Upper lobe of left lung (tissue), 4 donors: ENCODE data around the gene FHOD1.

Experiments used
- EP300 ChIP-seq, 4 donors: sonication (generic); formaldehyde crosslinking; IDR thresholded peaks; one replicate each; pipeline ENCODE4 v1.5.1; 2017; ENCODE audit warnings: antibody characterized with exemption in 4 of 4, control low read depth in 2 of 4
- TF ChIP-seq, protein P1 (sequence below), 6 experiments: fragments of 450-650 bp in 4 of 6; fragments of 200-600 bp in 2 of 6; sonication (generic) in 2 of 6; IDR thresholded peaks; one replicate each; pipeline ENCODE4 v1.5.1; 2016 to 2019; ENCODE audit warnings: antibody characterized with exemption in 6 of 6

DNA sequence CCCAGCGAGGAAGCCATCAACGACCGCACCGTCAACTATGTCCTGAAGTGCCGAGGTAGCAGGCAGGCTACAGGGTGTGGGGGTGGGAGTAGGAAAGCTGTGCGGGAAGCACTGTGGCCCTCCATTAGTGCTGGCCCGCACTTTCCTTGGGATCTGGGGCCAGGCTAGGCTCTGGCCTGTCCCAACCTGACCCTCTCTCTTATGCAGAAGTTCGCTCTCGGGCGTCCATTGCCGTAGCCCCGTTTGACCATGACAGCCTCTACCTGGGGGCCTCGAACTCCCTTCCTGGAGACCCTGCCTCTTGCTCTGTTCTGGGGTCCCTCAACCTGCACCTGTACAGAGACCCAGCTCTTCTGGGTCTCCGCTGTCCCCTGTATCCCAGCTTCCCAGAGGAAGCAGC lies 40.7 kb upstream of the FHOD1 start:
- TF ChIP-seq, protein P1, sequence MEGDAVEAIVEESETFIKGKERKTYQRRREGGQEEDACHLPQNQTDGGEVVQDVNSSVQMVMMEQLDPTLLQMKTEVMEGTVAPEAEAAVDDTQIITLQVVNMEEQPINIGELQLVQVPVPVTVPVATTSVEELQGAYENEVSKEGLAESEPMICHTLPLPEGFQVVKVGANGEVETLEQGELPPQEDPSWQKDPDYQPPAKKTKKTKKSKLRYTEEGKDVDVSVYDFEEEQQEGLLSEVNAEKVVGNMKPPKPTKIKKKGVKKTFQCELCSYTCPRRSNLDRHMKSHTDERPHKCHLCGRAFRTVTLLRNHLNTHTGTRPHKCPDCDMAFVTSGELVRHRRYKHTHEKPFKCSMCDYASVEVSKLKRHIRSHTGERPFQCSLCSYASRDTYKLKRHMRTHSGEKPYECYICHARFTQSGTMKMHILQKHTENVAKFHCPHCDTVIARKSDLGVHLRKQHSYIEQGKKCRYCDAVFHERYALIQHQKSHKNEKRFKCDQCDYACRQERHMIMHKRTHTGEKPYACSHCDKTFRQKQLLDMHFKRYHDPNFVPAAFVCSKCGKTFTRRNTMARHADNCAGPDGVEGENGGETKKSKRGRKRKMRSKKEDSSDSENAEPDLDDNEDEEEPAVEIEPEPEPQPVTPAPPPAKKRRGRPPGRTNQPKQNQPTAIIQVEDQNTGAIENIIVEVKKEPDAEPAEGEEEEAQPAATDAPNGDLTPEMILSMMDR (IDR thresholded peaks at IDR 0.05): no peak
- no peak for TF ChIP-seq EP300 (IDR thresholded peaks at IDR 0.05)
